OCI-LY7 (cell line): ENCODE measurements around the gene TRAPPC10. TPM values are rescaled to one million over a fixed set of nuclear protein-coding genes. Genes with fewer than 3 reads are reported as not detected.

ENCODE experiments used
- BruUV-seq: library from RNA; stranded (reverse); fragments of 400-500 nt; replicated peaks from 2 replicates; lab custom pipeline; 2021; lab: Mats Ljungman, UMichigan
- CTCF ChIA-PET: fragments of 300-600 bp; sonication (Branson Sonifier 250); formaldehyde crosslinking; loops from one replicate; lab custom pipeline; 2022; ENCODE audit warnings: antibody characterized with exemption; ENCODE audit not compliant: unreplicated experiment; lab: Charles Lee
- POLR2A ChIA-PET: fragments of 300-600 bp; sonication (Branson Sonifier 250); formaldehyde crosslinking; loops from one replicate; lab custom pipeline; 2022; ENCODE audit warnings: antibody characterized with exemption; lab: Charles Lee
- DNase-seq: peaks from one replicate; pipeline ENCODE4 v3.0.0-alpha.2; 2015; ENCODE audit warnings: low spot score
- H2AFZ ChIP-seq: fragments of 200-600 bp; sonication (generic), shearing (Covaris generic); 2 replicates; pipeline ENCODE4 v1.6.1; 2014; ENCODE audit warnings: mild to moderate bottlenecking, antibody characterized with exemption, low read length, moderate library complexity
- H3K27ac ChIP-seq: fragments of 200-600 bp; sonication (generic); 2 replicates; pipeline ENCODE4 v1.5.1; 2014; ENCODE audit warnings: mixed run types, low read depth, mild to moderate bottlenecking, moderate library complexity, low read length, inconsistent platforms; ENCODE audit not compliant: poor library complexity, severe bottlenecking
- H3K36me3 ChIP-seq: fragments of 200-600 bp; sonication (generic); 2 replicates; pipeline ENCODE4 v1.6.1; 2014; ENCODE audit warnings: mild to moderate bottlenecking, antibody characterized with exemption, low read length, moderate library complexity, mixed read lengths; ENCODE audit not compliant: insufficient read depth
- H3K4me1 ChIP-seq: fragments of 200-600 bp; sonication (generic); 2 replicates; pipeline ENCODE4 v1.5.1; 2014; ENCODE audit warnings: mild to moderate bottlenecking, low read length; ENCODE audit not compliant: insufficient read depth, poor library complexity, severe bottlenecking
- H3K4me2 ChIP-seq: fragments of 200-600 bp; sonication (generic); 2 replicates; pipeline ENCODE4 v1.6.1; 2014; ENCODE audit warnings: mild to moderate bottlenecking, low read length
- H3K4me3 ChIP-seq: fragments of 200-600 bp; sonication (generic); 2 replicates; pipeline ENCODE4 v1.5.1; 2014; ENCODE audit warnings: mild to moderate bottlenecking, low read depth, low read length; ENCODE audit not compliant: poor library complexity, severe bottlenecking
- H3K79me2 ChIP-seq: fragments of 200-600 bp; sonication (generic); 2 replicates; pipeline ENCODE4 v1.6.1; 2016; ENCODE audit warnings: low read depth, mild to moderate bottlenecking, low read length, moderate library complexity, mixed read lengths; ENCODE audit not compliant: insufficient read depth
- H3K9me2 ChIP-seq: fragments of 200-600 bp; sonication (generic); 2 replicates; pipeline ENCODE4 v1.6.1; 2016; ENCODE audit warnings: mild to moderate bottlenecking, low read length, mixed read lengths; ENCODE audit not compliant: insufficient read depth
- H3K9me3 ChIP-seq: fragments of 200-600 bp; sonication (generic); 2 replicates; pipeline ENCODE4 v1.6.1; 2014; ENCODE audit warnings: mild to moderate bottlenecking, mixed run types, low read length, mixed read lengths
- H4K20me1 ChIP-seq: fragments of 200-600 bp; sonication (generic); 2 replicates; pipeline ENCODE4 v1.6.1; 2014; ENCODE audit warnings: mild to moderate bottlenecking, antibody characterized with exemption, low read length, moderate library complexity, mixed read lengths; ENCODE audit not compliant: insufficient read depth
- EZH2phosphoT487 ChIP-seq: fragments of 200-600 bp; sonication (generic); IDR thresholded peaks from 2 replicates; pipeline ENCODE4 v1.6.1; 2018; ENCODE audit warnings: low read depth, borderline replicate concordance, mild to moderate bottlenecking, mixed run types, antibody characterized with exemption, low read length, moderate library complexity, mixed read lengths
- intact Hi-C: fragments of 100-400 bp; cut with micrococcal nuclease; formaldehyde crosslinking; loops from one replicate; pipeline ENCODE4 v1.10.0; 2022; ENCODE audit not compliant: unreplicated experiment
- total RNA-seq, 2 experiments: library from RNA; depleted of rRNA in 1 of 2; stranded (reverse); fragments of >200 nt in 1 of 2; shearing (Covaris generic) in 1 of 2; gene quantifications; 2 replicates each; pipeline ENCODE4 v1.2.3, GENCODE V29; 2014 to 2022
- TF ChIP-seq, protein P1 (sequence below): fragments of 200-600 bp; sonication (generic); conservative IDR thresholded peaks from 2 replicates; pipeline ENCODE4 v1.5.1; 2014; ENCODE audit warnings: mild to moderate bottlenecking, antibody characterized with exemption, low read length, moderate library complexity, mixed read lengths

The TRAPPC10 gene
- total RNA-seq, 2 experiments from 2014 or later = 37.4 to 54.7 TPM

DNA sequence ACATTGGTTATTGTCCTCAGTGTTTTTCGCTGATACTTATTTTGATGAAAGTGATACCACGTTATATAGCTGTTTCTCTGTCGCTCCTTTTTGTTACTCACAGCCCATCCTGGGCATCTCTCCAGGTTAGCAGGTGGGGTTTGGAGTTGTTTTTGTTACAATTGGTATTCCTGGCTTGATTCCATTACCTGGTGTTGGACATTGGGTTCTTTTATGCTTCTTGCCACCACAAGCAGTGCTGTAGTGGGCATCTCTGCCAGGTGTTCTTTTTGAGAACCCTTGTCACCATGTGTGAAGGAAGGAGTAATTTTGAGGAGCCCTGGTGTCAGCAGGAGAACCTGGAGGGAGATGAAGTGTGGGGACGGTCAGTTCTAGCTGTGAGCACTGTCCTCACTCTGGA, 47.6 kb downstream of the TRAPPC10 start:
- Histone ChIP-seq H3K79me2 (no peaks in the 10 kb centered on the region), H3K9me3 (no peaks in the 10 kb centered on the region), H2AFZ (no peak overlapping the region), H3K9me2 (no peaks in the 10 kb centered on the region), H3K4me2 (no peak overlapping the region), H4K20me1 (no peaks in the 10 kb centered on the region), H3K27ac (no peak overlapping the region), H3K4me1 (no peaks in the 10 kb centered on the region), H3K4me3 (no peak overlapping the region), H3K36me3 (peaks cover 65% of the 10 kb centered on the region)
- TF ChIP-seq, protein P1, sequence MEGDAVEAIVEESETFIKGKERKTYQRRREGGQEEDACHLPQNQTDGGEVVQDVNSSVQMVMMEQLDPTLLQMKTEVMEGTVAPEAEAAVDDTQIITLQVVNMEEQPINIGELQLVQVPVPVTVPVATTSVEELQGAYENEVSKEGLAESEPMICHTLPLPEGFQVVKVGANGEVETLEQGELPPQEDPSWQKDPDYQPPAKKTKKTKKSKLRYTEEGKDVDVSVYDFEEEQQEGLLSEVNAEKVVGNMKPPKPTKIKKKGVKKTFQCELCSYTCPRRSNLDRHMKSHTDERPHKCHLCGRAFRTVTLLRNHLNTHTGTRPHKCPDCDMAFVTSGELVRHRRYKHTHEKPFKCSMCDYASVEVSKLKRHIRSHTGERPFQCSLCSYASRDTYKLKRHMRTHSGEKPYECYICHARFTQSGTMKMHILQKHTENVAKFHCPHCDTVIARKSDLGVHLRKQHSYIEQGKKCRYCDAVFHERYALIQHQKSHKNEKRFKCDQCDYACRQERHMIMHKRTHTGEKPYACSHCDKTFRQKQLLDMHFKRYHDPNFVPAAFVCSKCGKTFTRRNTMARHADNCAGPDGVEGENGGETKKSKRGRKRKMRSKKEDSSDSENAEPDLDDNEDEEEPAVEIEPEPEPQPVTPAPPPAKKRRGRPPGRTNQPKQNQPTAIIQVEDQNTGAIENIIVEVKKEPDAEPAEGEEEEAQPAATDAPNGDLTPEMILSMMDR = no peak
- TF ChIP-seq EZH2phosphoT487 = no peak
- intact Hi-C loops = no loop called here
- no peak for DNase-seq
- TSS peak; percentile 30 for BruUV-seq
- ChIA-PET POLR2A (no interaction called here), CTCF (no interaction called here)

DNA sequence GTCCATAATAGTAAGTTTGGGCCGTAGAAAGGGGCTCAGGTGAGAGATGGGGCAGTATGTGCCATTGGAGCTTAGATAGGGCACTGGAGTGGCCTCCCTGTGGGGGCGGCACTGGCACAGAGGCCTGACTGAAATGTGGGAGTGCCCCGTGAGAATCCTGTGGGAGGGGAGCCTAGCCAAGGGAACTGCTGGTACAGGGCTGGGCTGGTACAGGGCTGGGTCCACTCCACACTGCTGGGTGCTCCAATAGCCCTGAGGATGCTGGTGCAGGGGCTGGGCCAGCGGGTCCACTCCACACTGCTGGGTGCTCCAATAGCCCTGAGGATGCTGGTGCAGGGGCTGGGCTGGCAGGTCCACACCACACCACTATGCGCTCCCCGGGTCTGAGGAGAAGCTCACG, 50.3 kb downstream of the TRAPPC10 start:
- ChIA-PET CTCF (no interaction called here), POLR2A (no interaction called here)
- no TSS peak for BruUV-seq
- no peak for TF ChIP-seq EZH2phosphoT487
- TF ChIP-seq, protein P1 = no peak
- H3K27ac ChIP-seq = no peak overlapping the region
- H3K4me1 ChIP-seq = no peaks in the 10 kb centered on the region
- H3K79me2 ChIP-seq = no peaks in the 10 kb centered on the region
- no peak overlapping the region for H2AFZ ChIP-seq
- H3K9me2 ChIP-seq = no peaks in the 10 kb centered on the region
- H3K9me3 ChIP-seq = no peaks in the 10 kb centered on the region
- intact Hi-C loops = no loop called here
- H4K20me1 ChIP-seq = no peaks in the 10 kb centered on the region
- peaks cover 76% of the 10 kb centered on the region for H3K36me3 ChIP-seq
- H3K4me2 ChIP-seq = no peak overlapping the region
- DNase-seq = no peak
- no peak overlapping the region for H3K4me3 ChIP-seq

DNA sequence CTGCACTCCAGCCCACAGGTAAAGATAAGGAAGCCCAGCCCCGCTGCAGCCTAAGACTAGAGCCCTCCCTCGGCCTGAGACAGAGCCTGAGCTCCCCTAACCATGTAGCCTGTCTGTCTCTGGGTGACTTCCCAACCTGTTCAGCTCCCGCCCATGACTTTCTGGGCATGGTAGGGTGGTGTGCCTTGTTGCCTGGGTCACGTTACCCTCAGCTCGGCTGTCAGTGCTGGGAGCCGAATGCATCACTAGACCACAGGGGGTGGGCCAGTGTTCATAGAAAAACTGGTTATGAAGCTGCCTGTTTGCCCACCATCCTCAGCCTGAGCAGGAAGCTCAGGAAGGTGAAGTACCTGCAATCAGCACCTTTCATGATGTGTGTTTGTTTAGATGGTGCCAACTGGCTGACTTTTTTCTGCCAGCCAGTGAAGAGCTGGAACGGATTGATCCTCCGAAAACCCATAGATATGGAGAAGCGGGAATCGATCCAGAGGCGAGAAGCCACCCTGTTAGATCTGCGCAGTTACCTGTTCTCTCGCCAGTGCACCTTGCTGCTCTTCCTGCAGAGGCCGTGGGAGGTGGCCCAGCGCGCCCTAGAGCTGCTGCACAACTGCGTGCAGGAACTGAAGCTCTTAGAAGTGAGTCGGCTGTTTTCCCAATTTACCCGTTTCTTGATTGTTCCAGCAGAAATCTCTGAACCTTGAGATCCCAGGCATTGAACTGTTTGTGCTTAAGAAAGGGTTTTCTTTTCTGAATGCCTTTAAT, 51.2 kb downstream of the TRAPPC10 start:
- CTCF ChIA-PET = no interaction called here
- BruUV-seq = no TSS peak
- no peak for DNase-seq
- TF ChIP-seq, protein P1 = no peak
- TF ChIP-seq EZH2phosphoT487 = no peak
- intact Hi-C loops = no loop called here
- Histone ChIP-seq H3K27ac (no peak overlapping the region), H3K4me3 (no peak overlapping the region), H3K9me2 (no peaks in the 10 kb centered on the region), H3K36me3 (peaks cover 81% of the 10 kb centered on the region), H3K4me2 (no peak overlapping the region), H3K4me1 (no peaks in the 10 kb centered on the region), H3K9me3 (no peaks in the 10 kb centered on the region), H2AFZ (no peak overlapping the region), H4K20me1 (no peaks in the 10 kb centered on the region), H3K79me2 (no peaks in the 10 kb centered on the region)
- POLR2A ChIA-PET = no interaction called here
